ENCODE results near the gene RAP1A.
A peak's percentile ranks its signal among the peaks of the same experiment; 100 is the strongest.

The RAP1A gene

GRCh38 chr1:111592389-111593361 is 26.9 kb upstream of the RAP1A start:
- no peak for TF ChIP-seq CTCF (IDR thresholded peaks at IDR 0.05; ENCODE audit: extremely low read depth, missing control alignments)
- peak; percentile 68 for DNase-seq (ENCODE audit: low spot score)

GRCh38 chr1:111593403-111594305 is 25.9 kb upstream of the RAP1A start:
- no peak for TF ChIP-seq CTCF (IDR thresholded peaks at IDR 0.05; ENCODE audit: extremely low read depth, missing control alignments)
- no peak for DNase-seq (ENCODE audit: low spot score)

- no peak for TF ChIP-seq CTCF (IDR thresholded peaks at IDR 0.05; ENCODE audit: extremely low read depth, missing control alignments)
- no peak for DNase-seq (ENCODE audit: low spot score)
These were observed 25.3 kb upstream of the RAP1A start for GRCh38 chr1:111594306-111594693.

GRCh38 chr1:111595807-111596206 is 23.8 kb upstream of the RAP1A start:
- no peak for DNase-seq (ENCODE audit: low spot score)
- no peak for TF ChIP-seq CTCF (IDR thresholded peaks at IDR 0.05; ENCODE audit: extremely low read depth, missing control alignments)

GRCh38 chr1:111596499-111596898 is 23.1 kb upstream of the RAP1A start:
- DNase-seq (ENCODE audit: low spot score): no peak
- TF ChIP-seq CTCF (IDR thresholded peaks at IDR 0.05; ENCODE audit: extremely low read depth, missing control alignments): no peak

GRCh38 chr1:111597426-111597825 is 22.2 kb upstream of the RAP1A start:
- TF ChIP-seq CTCF (IDR thresholded peaks at IDR 0.05; ENCODE audit: extremely low read depth, missing control alignments): no peak
- no peak for DNase-seq (ENCODE audit: low spot score)

- no peak for DNase-seq (ENCODE audit: low spot score)
- TF ChIP-seq CTCF (IDR thresholded peaks at IDR 0.05; ENCODE audit: extremely low read depth, missing control alignments): no peak
These were observed 21.0 kb upstream of the RAP1A start for GRCh38 chr1:111598544-111598943.
